ENCODE data around the gene C22orf15.

The C22orf15 gene

DNA sequence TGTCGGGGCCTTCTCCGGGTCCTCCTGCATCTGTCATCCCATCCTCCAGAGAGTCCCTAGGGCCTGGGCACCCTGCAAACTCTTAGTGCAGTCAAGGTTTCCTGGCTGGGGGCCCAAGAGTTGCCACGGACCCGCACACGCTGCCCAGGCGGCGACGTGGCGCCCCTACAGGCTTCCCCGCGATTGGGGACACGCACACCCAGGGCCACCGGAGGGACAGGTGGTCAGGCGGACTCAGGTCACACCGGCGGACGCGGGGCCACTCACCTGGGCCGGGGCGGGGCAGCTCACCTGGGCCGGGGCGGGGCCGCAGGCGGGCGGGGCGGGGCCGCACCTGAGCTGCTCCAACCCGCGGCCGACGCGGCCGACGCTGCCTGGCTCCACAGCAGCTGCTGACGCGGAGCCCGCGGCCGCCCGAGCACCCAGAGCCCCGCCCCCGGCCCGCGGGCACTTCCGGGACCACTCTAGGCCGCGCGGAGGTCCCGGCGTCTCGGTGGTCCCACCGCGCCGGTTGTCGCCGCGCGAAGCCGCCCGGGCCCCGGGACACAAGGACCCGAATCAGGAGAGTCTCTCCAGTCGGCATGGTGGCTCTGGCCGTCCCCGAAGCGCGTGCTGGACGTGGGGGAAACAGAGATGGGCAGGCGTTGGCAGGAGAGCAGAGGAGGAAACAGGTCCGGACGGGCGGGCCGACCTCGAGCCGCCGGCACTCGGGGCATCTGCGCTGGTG lies 11.9 kb upstream of the C22orf15 start, which contains the start of gene ZNF70:
Gene ZNF70 (minus strand): TSS at position 399 of the 727 bp plus-strand sequence. CDS start 5,972 bp downstream, outside the sequence.
- DNase-seq, result peak; percentile 86

DNA sequence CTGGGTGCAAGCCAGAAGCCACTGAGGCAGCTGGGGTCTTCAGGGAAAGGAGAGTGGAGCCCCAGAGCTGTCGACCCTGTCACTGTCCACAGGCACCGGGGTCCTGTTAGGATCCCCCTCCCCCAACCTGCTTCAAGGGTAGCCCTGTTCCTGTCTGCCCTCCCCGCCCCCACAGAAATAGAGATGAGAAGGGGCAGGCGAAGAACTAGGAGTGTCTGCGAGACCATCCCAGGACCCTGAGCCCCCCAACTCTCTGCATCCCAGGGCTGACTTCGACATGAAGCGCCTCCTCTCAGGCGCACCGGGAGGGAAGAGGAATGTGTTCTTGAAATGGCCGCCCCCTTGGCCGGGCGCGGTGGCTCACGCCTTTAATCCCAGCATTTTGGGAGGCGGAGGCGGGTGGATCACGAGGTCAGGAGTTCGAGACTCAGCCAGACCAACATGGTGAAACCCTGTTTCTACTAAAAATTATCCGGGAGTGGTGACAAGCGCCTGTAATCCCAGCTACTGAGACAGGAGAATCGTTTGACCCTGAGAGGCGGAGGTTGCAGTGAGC lies 11.3 kb upstream of the C22orf15 start:
- no peak for DNase-seq

DNA sequence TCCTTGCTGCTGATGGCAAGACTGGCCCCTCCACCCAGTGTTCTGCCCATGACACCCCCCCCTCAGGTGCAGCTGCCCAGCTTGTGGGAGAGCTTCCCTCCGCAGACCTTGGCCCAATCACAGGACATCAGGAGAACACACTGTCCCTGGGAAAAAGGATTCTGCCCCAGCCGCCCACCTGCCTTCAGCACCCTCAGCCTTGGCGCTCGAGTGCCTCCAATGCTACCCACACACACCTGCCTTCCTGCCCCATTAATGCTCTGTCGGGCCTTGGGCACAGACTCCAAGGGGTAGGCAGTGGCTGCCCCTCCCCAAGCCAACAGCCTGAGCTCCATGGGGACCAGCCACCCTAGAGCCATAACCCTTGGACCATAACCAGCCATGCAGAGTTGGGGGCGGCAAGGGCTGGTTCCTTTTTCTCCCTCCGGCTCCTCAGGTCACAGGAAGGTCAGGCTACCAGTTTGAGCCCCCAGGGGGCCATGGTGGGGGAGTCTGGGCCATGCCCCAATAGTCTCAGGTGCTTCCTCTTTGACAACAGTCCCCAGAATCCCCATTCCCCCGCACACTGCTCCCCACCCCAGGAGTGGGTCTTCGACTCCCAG lies 10.6 kb upstream of the C22orf15 start:
- no peak for DNase-seq

GRCh38 chr22:23752750-23753149 lies 10.0 kb upstream of the C22orf15 start:
- no peak for DNase-seq

- no peak for DNase-seq
These were observed 9.4 kb upstream of the C22orf15 start for GRCh38 chr22:23753385-23753784.

GRCh38 chr22:23754220-23754919 lies 8.4 kb upstream of the C22orf15 start, which contains the start of gene VPREB3:
TSS of gene VPREB3 (minus strand) at chr22:23754425. CDS start at chr22:23754363, 62 bp downstream.
- DNase-seq, result no peak

DNA sequence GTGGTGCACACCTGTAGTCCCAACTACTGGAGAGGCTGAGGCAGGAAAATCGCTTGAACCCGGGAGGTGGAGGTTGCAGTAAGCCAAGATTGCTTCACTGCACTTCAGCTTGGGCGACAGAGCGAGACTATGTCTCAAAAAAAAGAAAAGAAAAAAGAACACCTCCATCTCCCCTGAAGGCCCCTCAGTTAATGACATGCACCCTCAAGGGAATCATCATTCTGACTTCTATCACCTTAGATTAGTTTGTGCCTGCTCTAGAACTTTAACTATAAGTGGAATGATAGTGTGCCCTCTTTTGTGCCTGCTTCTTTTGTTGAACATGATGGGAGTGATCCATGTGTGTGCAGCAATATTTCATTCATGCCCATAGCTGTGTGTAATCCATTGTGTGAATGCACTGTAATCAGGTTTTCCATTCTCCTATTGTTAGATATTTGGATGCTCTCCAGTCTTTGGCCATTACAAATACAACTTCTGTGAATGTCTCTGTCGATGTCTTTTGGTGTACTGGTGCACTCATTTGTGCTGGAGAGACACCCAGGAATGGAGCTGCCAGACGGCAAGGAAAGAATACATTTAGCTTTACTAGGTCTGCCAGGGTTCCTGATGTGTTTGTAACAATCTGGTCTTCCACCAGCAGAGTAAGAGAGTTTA lies 7.7 kb upstream of the C22orf15 start:
- DNase-seq, result no peak

- DNase-seq, result no peak
These were observed 7.1 kb upstream of the C22orf15 start for GRCh38 chr22:23755711-23756110.

DNA sequence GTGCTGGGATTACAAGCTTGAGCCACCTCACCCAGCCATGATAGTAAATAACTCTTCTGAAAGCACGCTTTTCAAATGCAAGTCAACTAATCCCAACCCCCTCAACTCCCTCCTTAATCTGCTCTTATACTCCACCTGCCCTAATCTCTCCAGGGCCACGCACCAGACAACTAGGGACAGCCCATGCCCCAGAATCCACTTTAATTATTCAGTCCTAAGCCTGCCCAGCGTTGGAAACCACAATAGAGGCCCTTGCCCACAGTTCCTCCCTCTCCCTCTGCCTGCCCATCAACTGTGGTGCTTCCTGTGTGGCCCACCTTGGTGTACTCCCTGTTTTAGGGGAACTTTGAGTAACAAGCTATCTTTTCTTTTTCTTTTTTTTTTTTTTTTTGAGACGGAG lies 5.9 kb upstream of the C22orf15 start:
- no peak for DNase-seq

DNA sequence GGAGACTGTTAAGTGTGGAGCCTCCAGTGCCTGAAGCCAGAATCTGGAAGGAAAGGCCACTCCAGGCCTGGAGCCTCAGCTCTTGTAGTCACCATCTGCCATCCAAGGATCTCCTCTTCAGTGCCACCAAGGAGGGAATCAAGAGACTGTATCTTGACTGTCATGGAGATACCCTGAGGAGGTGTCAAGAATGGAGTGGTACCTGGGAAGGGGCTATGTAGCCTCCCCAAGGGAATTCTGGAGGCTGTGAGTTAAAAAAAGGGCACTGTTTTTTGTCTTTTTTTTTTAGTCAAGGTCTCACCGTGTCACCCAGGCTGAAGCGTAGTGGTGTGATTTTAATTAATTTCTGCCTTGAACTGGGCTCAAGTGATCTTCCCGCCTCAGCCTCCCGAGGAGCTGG lies 3.2 kb upstream of the C22orf15 start:
- no peak for DNase-seq

- DNase-seq, result no peak
These were observed 2.7 kb upstream of the C22orf15 start for GRCh38 chr22:23760056-23760455.

DNA sequence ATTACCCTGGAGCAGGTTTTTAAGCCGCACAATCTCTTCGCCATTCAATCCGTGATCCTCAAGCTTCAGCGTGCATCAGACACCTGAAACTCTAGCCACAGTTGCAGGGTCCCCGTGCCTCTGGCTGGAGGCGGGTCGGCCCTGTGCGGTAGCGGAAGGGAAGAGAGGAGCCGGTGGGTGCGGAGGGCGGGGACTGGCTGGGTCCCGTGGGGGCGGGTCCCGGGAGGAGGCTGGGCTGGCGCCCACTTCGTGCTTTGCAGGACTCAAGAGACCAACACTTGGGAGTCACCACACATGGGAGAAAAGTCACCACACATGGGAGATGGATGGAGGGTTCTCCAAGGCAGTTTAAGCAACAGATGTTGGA lies 772 bp downstream of the C22orf15 start:
- peak; percentile 62 for DNase-seq

- no peak for DNase-seq
These were observed 1.2 kb downstream of the C22orf15 start for GRCh38 chr22:23763954-23764353.

- no peak for DNase-seq
These were observed 2.4 kb downstream of the C22orf15 start for GRCh38 chr22:23764899-23765881.

GRCh38 chr22:23767303-23767672 lies 4.5 kb downstream of the C22orf15 start:
- no peak for DNase-seq

- peak; percentile 86 for DNase-seq
These were observed 5.1 kb downstream of the C22orf15 start, which contains the start of gene CHCHD10 for GRCh38 chr22:23767673-23768548. TSS of gene CHCHD10 (minus strand) at chr22:23767972. CDS start at chr22:23767874, 98 bp downstream.

- no peak for DNase-seq
These were observed 6.7 kb downstream of the C22orf15 start for GRCh38 chr22:23769321-23769965.

GRCh38 chr22:23772315-23772648 lies 9.5 kb downstream of the C22orf15 start:
- no peak for DNase-seq

DNA sequence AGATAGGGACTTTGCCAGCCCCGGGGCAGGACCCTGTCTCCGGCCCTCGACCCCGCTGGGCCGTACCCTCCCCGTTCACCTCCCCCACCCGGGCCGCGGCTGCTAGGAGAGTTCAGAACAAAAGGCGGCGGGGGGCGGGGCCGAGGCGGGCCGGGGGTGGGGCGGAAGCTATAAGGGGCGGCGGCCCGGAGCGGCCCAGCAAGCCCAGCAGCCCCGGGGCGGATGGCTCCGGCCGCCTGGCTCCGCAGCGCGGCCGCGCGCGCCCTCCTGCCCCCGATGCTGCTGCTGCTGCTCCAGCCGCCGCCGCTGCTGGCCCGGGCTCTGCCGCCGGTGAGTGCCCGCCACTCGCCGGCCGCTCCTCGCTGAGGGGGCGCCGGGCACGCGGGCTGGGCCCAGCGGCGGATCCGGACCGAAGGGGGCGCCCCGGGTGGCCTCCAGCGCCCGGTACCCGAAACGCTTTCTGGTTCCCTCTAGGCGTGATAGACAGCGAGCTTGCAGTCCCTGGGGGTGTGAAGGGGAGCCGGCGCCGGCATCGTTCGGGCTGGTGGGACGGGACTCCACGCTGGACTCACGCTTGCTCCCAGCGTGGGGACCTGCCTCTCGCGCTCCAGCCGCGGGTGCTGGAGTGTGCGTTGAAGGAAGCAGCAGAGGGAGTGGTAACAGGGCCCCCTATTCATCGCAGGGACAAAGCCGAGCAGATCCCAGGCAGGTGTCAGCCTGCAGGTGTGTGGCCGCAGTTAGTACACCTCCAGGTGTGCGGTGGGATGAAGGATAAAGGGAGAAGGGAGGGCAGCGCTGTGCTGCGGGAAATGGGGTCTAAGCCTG lies 10.1 kb downstream of the C22orf15 start, which contains the start of gene MMP11:
Gene MMP11 (plus strand): TSS at position 201 of the 825 bp plus-strand sequence. CDS start 22 bp downstream, at position 223.
- peak; percentile 39 for DNase-seq

All from activated CD4-positive, alpha-beta T cell treated with anti-CD3 and anti-CD28 coated beads, Interleukin-10, Interleukin-2, amounts not matched to agents 100 ng/mL and 50 ng/mL, durations not matched to agents 16 hours and 8 hours (primary cell).